K562 (cell line): ENCODE data around the gene RNASE2. TPM values are rescaled to one million over a fixed set of nuclear protein-coding genes. Genes with fewer than 3 reads are reported as not detected.

ENCODE experiments used
- CCNT2 ChIP-seq: IDR thresholded peaks from 2 replicates; pipeline ENCODE4 v1.6.1; 2011; ENCODE audit warnings: borderline replicate concordance, low read depth, mild to moderate bottlenecking, moderate library complexity, mixed read lengths, low read length; ENCODE audit not compliant: insufficient read length; ENCODE audit errors: extremely low read depth
- CXXC5 ChIP-seq: fragments of 250-450 bp; sonication (Bioruptor Pico); IDR thresholded peaks from 2 replicates; pipeline ENCODE4 v1.8.0; 2022; ENCODE audit warnings: inconsistent platforms, mild to moderate bottlenecking, moderate library complexity
- ESRRA ChIP-seq: fragments of 450-650 bp; IDR thresholded peaks from 2 replicates; pipeline ENCODE4 v1.6.1; 2014; ENCODE audit warnings: low read depth, mild to moderate bottlenecking, moderate library complexity, borderline replicate concordance
- EZH2 ChIP-seq: IDR thresholded peaks from 2 replicates; pipeline ENCODE4 v1.6.1; 2012; ENCODE audit warnings: low read depth, mild to moderate bottlenecking, inconsistent platforms, low read length, borderline replicate concordance
- GABPB1 ChIP-seq: sonication (generic); formaldehyde crosslinking; IDR thresholded peaks from 2 replicates; pipeline ENCODE4 v1.8.0; 2022; ENCODE audit warnings: mild to moderate bottlenecking, missing genetic modification reagents
- GTF2E2 ChIP-seq: fragments of 200-800 bp; sonication (Bioruptor generic); IDR thresholded peaks from 2 replicates; pipeline ENCODE4 v1.6.1; 2016; ENCODE audit warnings: missing genetic modification characterization, missing compliant biosample characterization
- HMG20A ChIP-seq: fragments of 450-650 bp; formaldehyde crosslinking; conservative IDR thresholded peaks from 2 replicates; pipeline ENCODE4 v1.4.0; 2020; ENCODE audit warnings: mild to moderate bottlenecking, mixed read lengths
- HNRNPUL1 ChIP-seq: fragments of 200-400 bp; formaldehyde crosslinking; IDR thresholded peaks from 2 replicates; pipeline ENCODE4 v1.6.1; 2017; ENCODE audit warnings: low read length
- JUND ChIP-seq, 2 experiments: IDR thresholded peaks; 2 replicates in 1 of 2; 3 replicates in 1 of 2; pipeline ENCODE4 v1.6.1; 2011; ENCODE audit warnings: borderline replicate concordance in 2 of 2, low read depth in 2 of 2, low read length in 2 of 2, improper control_type of control experiment in 1 of 2, missing biosample characterization in 1 of 2, missing genetic modification characterization in 1 of 2, missing genetic modification reagents in 1 of 2
- KHSRP ChIP-seq: fragments of 450-650 bp; IDR thresholded peaks from 2 replicates; pipeline ENCODE4 v1.6.1; 2017
- L3MBTL2 ChIP-seq: fragments of 450-650 bp; IDR thresholded peaks from 2 replicates; pipeline ENCODE4 v1.6.1; 2016; ENCODE audit warnings: mild to moderate bottlenecking, moderate library complexity
- MXI1 ChIP-seq: IDR thresholded peaks from 2 replicates; pipeline ENCODE4 v1.6.1; 2011; ENCODE audit warnings: low read depth, mild to moderate bottlenecking, improper control_type of control experiment, low read length
- NFIC ChIP-seq: fragments of 450-650 bp; IDR thresholded peaks from 2 replicates; pipeline ENCODE4 v1.6.1; 2017; ENCODE audit warnings: mild to moderate bottlenecking, inconsistent platforms
- SNRNP70 ChIP-seq: fragments of 200-400 bp; formaldehyde crosslinking; optimal IDR thresholded peaks from 2 replicates; pipeline ENCODE3; 2017; ENCODE audit warnings: low read depth, low read length
- SRSF1 ChIP-seq: fragments of 200-400 bp; formaldehyde crosslinking; IDR thresholded peaks from 2 replicates; pipeline ENCODE4 v1.6.1; 2017; ENCODE audit warnings: mild to moderate bottlenecking, low read depth, low read length, moderate library complexity
- SRSF7 ChIP-seq: fragments of 200-400 bp; formaldehyde crosslinking; optimal IDR thresholded peaks from 2 replicates; pipeline ENCODE3; 2017; ENCODE audit warnings: mild to moderate bottlenecking, low read depth, low read length
- THAP12 ChIP-seq: fragments of 250-450 bp; sonication (Bioruptor Pico); IDR thresholded peaks from 2 replicates; pipeline ENCODE4 v1.9.0; 2021; ENCODE audit warnings: mild to moderate bottlenecking, inconsistent platforms
- USF1 ChIP-seq: sonication (generic); formaldehyde crosslinking; IDR thresholded peaks from 2 replicates; pipeline ENCODE4 v1.9.0; 2022; ENCODE audit warnings: mild to moderate bottlenecking, missing genetic modification reagents
- ZBTB49 ChIP-seq: sonication (generic); formaldehyde crosslinking; IDR thresholded peaks from 2 replicates; pipeline ENCODE4 v1.8.0; 2022; ENCODE audit warnings: missing genetic modification reagents, mild to moderate bottlenecking, borderline replicate concordance
- ZNF124 ChIP-seq: sonication (generic); formaldehyde crosslinking; IDR thresholded peaks from 2 replicates; pipeline ENCODE4 v1.8.1; 2022; ENCODE audit warnings: missing genetic modification reagents
- ZNF143 ChIP-seq: sonication (generic); formaldehyde crosslinking; IDR thresholded peaks from 2 replicates; pipeline ENCODE4 v1.9.0; 2022; ENCODE audit warnings: mild to moderate bottlenecking, missing genetic modification reagents
- ZNF511 ChIP-seq: sonication (generic); formaldehyde crosslinking; IDR thresholded peaks from 2 replicates; pipeline ENCODE4 v1.8.0; 2022; ENCODE audit warnings: mild to moderate bottlenecking, missing genetic modification reagents
- ZNF551 ChIP-seq: fragments of 250-450 bp; sonication (Bioruptor Pico); IDR thresholded peaks from 2 replicates; pipeline ENCODE4 v1.5.0; 2021; ENCODE audit warnings: mild to moderate bottlenecking, moderate library complexity
- polyA plus RNA-seq, 8 experiments: library from polyadenylated mRNA; depleted of rRNA in 4 of 8; stranded (reverse) in 5 of 8; unstranded in 3 of 8; fragments of >200 nt; fragmentation: Nextera tagmentation in 2 of 8; fragmentation: Illumina TruSeq in 1 of 8; extraction: Ambion mirVana in 2 of 8; extraction: Trizol in 1 of 8; gene quantifications; 2 replicates each; pipeline versions ENCODE4 v1.2.1 to v1.2.3, GENCODE V29; 2011 to 2014; ENCODE audit warnings: inconsistent platforms in 1 of 8, missing spikeins in 1 of 8
- total RNA-seq, 7 experiments: library from RNA; depleted of rRNA in 6 of 7; stranded (reverse); fragments of >200 nt in 6 of 7; fragmentation: Illumina TruSeq in 2 of 7; extraction: Trizol in 2 of 7; gene quantifications; 2 replicates each; pipeline versions ENCODE4 v1.2.1 to v1.2.3, GENCODE V29; 2011 to 2021; ENCODE audit warnings: low replicate concordance in 1 of 7

The RNASE2 gene
- total and polyA plus RNA-seq, 9 of the 15 experiments (the other 6 are each of a cell fraction or from before 2014, with no cell fraction given): not detected

- TF ChIP-seq THAP12 (no peak), USF1 (CRISPR knock-in tag) (no peak), SNRNP70 (no peak), ZBTB49 (CRISPR knock-in tag) (no peak), HNRNPUL1 (no peak), MXI1 (no peak), NFIC (no peak), ESRRA (peak; percentile 88; the same call in 1 of the 2 replicates), GTF2E2 (tag) (no peak), EZH2 (no peak), HMG20A (CRISPR knock-in tag) (no peak), CXXC5 (CRISPR knock-in tag) (peak; percentile 44), SRSF1 (no peak), CCNT2 (no peak), ZNF143 (no peak), KHSRP (no peak), SRSF7 (no peak), JUND (IDR thresholded peaks at IDR 0.05; ENCODE audit: borderline replicate concordance, low read depth, low read length) (0 out of 2 replicates have a peak, but pooled peaks have one; percentile 18), JUND (tag; IDR thresholded peaks at IDR 0.05; ENCODE audit: borderline replicate concordance, low read depth, low read length) (no peak; the same call in 2 of the 3 replicates), ZNF511 (CRISPR knock-in tag) (no peak), L3MBTL2 (0 out of 2 replicates have a peak, but pooled peaks have one; percentile 4), GABPB1 (peak; percentile 42), ZNF551 (CRISPR knock-in tag) (no peak), ZNF124 (CRISPR knock-in tag) (no peak)
Measured at GRCh38 chr14:20970983-20971704, 15.9 kb downstream of the RNASE2 start (continued).
